ENCODE results near the gene DHRS7C.

The DHRS7C gene

GRCh38 chr17:9790889-9791876 lies at the start of gene DHRS7C:
TSS of gene DHRS7C (minus strand) at chr17:9791592. CDS start at chr17:9791284, 308 bp downstream.
- DNase-seq, result no peak

DNA sequence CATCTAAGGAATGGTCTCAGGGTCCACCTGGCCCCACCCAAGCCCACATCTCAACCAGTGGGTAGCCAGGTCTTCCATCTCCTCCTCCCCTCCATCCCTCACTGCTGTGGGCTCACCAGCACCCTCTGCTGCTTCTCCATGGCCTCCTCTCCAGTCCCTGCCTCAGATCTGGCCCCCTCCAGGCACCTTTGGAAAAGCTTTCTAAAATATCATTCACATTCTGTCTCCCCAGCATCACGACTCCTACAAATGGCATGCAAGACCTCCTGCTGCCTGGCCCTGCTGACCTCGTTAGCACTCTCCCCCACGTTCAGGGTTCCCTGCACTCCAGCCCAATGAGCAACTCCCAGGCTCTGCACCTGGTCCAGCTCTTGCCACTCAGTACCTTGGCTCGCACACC lies 48.0 kb upstream of the DHRS7C start:
- DNase-seq, result no peak

- DNase-seq, result no peak
These were observed 46.4 kb upstream of the DHRS7C start for GRCh38 chr17:9837551-9838471.

- DNase-seq, result no peak
These were observed 42.5 kb upstream of the DHRS7C start for GRCh38 chr17:9833922-9834321.

GRCh38 chr17:9830711-9831110 lies 39.3 kb upstream of the DHRS7C start:
- DNase-seq, result no peak

GRCh38 chr17:9829343-9829742 lies 38.0 kb upstream of the DHRS7C start:
- DNase-seq, result no peak

GRCh38 chr17:9828296-9829295 lies 37.2 kb upstream of the DHRS7C start:
- no peak for DNase-seq

- no peak for DNase-seq
These were observed 34.3 kb upstream of the DHRS7C start, which contains the start of gene GLP2R for GRCh38 chr17:9825641-9826150. TSS of gene GLP2R (plus strand) at chr17:9825924. CDS start at chr17:9826064, 140 bp downstream.

GRCh38 chr17:9824797-9825338 lies 33.5 kb upstream of the DHRS7C start:
- DNase-seq, result no peak

GRCh38 chr17:9824094-9824493 lies 32.7 kb upstream of the DHRS7C start:
- no peak for DNase-seq

DNA sequence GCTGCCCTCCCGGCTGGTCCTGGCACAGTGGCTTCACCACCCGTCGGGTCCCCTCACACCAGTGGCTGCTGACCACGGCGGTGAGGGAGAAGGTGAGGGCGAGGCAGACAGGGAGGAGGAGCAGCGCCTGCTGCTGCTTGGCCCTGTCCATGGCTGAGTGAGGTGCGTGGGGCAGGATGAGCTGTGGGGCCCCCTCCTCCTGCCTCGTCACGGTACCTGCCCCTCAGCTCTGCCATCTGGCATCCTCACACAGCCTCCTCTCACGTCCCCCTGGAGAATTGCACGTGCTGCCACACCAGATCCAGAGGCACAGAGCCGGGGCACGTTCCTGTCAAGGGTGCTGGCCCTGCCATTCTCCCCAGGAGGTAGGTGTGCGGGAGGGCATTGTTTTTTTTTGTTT lies 30.5 kb upstream of the DHRS7C start, which contains the start of gene GSG1L2:
TSS of gene GSG1L2 (minus strand) at position 159 of the 400 bp plus-strand sequence. CDS start at position 151, 8 bp downstream.
- DNase-seq, result no peak

GRCh38 chr17:9820448-9820847 lies 29.1 kb upstream of the DHRS7C start:
- DNase-seq, result no peak

DNA sequence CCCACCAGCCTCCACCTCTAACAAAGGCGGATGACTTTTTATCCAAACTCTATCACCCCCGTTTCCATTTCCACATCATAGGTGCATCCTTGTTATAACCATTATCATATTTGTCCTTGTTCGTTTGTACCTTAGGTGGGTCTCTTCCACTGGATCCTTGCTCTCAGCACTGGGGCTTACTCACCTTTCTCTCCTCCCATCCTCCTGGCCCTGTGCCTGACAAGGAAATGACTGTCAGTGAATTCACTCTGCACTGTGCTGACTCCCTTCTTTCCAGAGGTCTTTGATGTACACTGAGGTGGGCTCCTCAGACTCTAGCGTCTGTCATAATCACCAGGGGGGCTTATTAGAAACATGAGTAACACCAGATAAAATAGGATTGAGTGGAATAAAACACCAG lies 27.4 kb upstream of the DHRS7C start:
- DNase-seq, result no peak

GRCh38 chr17:9817086-9817485 lies 25.7 kb upstream of the DHRS7C start:
- DNase-seq, result no peak

DNA sequence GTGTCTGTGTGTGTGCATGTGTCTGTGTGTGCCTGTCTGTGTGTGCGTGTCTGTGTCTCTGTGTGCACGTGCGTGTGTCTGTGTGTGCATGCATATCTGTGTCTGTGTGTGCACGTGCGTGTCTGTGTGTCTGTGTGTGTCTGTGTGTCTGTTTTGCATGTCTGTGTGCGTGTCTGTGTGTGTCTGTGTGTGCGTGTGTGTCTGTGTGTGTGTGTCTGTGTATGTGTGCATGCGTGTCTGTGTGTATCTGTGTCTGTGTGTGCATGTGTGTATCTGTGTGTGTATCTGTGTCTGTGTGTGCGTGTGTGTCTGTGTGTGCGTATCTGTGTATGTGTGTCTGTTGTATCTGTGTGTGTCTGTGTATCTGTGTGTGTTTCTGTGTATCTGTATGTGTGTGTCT lies 25.1 kb upstream of the DHRS7C start:
- no peak for DNase-seq

DNA sequence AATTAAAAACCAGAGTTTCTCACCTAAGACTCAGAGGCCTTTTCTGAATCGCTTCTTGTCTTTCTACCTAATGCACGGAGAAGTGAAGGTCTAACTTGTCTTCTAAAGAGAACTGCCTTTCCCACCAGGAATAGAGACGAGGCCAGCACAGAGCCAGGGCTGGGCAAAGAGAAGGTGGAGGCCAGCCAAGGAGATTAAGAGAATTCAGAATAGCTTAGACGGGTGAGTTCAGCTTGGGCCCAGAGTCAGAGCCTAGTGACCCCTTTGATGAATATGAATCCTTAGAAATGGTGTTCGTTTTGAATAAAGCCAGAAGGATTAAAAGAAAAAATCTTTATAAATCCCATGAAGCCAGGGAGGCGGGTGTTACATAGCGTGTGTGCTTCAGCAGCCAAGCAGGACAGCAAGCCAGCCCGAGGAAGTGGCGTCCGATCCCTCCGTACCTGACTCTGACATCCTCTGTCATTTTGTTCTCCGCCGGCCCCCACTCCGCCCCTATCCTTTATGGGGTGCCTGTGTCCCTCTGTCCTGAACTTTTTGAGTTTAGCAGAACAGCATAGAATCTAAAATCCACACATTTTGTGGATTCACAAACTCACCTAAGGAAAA lies 23.0 kb upstream of the DHRS7C start:
- DNase-seq, result no peak

GRCh38 chr17:9813166-9813565 lies 21.8 kb upstream of the DHRS7C start:
- no peak for DNase-seq

- no peak for DNase-seq
These were observed 20.1 kb upstream of the DHRS7C start for GRCh38 chr17:9811537-9811936.

DNA sequence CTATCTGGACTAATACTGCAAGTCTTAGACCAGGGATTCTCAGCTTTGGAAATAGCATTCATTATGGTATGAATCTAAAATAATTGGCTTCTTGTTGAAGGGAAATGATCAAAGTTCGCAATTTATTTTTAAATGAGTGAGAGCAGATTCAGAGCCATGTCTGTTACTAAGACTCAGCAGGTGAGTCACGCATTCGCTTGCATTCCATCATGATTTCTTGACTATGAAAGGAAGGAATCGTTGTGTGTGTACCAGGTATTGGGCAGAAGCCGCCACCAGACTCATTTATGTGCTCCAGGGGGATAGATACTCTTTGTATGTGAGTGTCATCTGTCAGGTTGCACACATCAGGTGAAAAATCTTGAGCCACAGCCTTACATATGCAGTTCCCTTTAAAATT lies 19.7 kb upstream of the DHRS7C start:
- DNase-seq, result no peak

GRCh38 chr17:9810100-9810949 lies 18.9 kb upstream of the DHRS7C start:
- no peak for DNase-seq

Data from hematopoietic multipotent progenitor cell treated with erythropoietin and hydrocortisone succinate and interleukin-3 and kit ligand, for 8 days (in vitro differentiated cells).